ENCODE data around the gene SIAH1.
"Not testable (repeated sequence)": the region's sequence is repeated elsewhere in the genome, so short reads cannot be mapped to it uniquely, and the experiment has no call there.

SIAH1 gene

GRCh38 chr16:48409839-48410632 is 24.8 kb upstream of the SIAH1 start:
- no peak overlapping the region for H3K27ac ChIP-seq
- H3K9ac ChIP-seq = no peak overlapping the region

GRCh38 chr16:48408688-48409087 is 23.5 kb upstream of the SIAH1 start:
- H3K4me3 ChIP-seq (IDR thresholded peaks at IDR 0.05; ENCODE audit: insufficient read depth, low read depth, low read length) = no peak overlapping the region
- TF ChIP-seq CTCF (conservative IDR thresholded peaks at IDR 0.05; ENCODE audit: low read depth, low read length) = no peak
- H3K9ac ChIP-seq = no peak overlapping the region
- H3K27ac ChIP-seq = no peak overlapping the region
- H2AFZ ChIP-seq (ENCODE audit: low read depth) = no peak overlapping the region
- H3K27me3 ChIP-seq (ENCODE audit: insufficient read depth, low read depth) = no peaks in the 10 kb centered on the region
- H3K79me2 ChIP-seq (ENCODE audit: insufficient read depth, low read depth) = no peaks in the 10 kb centered on the region
- no peaks in the 10 kb centered on the region for H3K36me3 ChIP-seq (ENCODE audit: insufficient read depth)
- no peak overlapping the region for H3K4me2 ChIP-seq
- no peaks in the 10 kb centered on the region for H3K4me1 ChIP-seq (ENCODE audit: low read depth, poor library complexity, severe bottlenecking)
- H4K20me1 ChIP-seq (ENCODE audit: insufficient read depth) = no peaks in the 10 kb centered on the region

More at GRCh38 chr16:48409839-48410632, 24.8 kb upstream of the SIAH1 start:
- H3K4me2 ChIP-seq = no peak overlapping the region
- H4K20me1 ChIP-seq (ENCODE audit: insufficient read depth) = no peaks in the 10 kb centered on the region
- H3K4me1 ChIP-seq (ENCODE audit: low read depth, poor library complexity, severe bottlenecking) = no peaks in the 10 kb centered on the region
- no peak overlapping the region for H2AFZ ChIP-seq (ENCODE audit: low read depth)
- no peak for TF ChIP-seq CTCF (conservative IDR thresholded peaks at IDR 0.05; ENCODE audit: low read depth, low read length)
- no peak overlapping the region for H3K4me3 ChIP-seq (IDR thresholded peaks at IDR 0.05; ENCODE audit: insufficient read depth, low read depth, low read length)
- no peaks in the 10 kb centered on the region for H3K79me2 ChIP-seq (ENCODE audit: insufficient read depth, low read depth)
- H3K27me3 ChIP-seq (ENCODE audit: insufficient read depth, low read depth) = no peaks in the 10 kb centered on the region
- no peaks in the 10 kb centered on the region for H3K36me3 ChIP-seq (ENCODE audit: insufficient read depth)

GRCh38 chr16:48405907-48406306 is 20.7 kb upstream of the SIAH1 start:
- no peak for TF ChIP-seq CTCF (conservative IDR thresholded peaks at IDR 0.05; ENCODE audit: low read depth, low read length)
- H3K36me3 ChIP-seq (ENCODE audit: insufficient read depth) = no peaks in the 10 kb centered on the region
- H3K79me2 ChIP-seq (ENCODE audit: insufficient read depth, low read depth) = no peaks in the 10 kb centered on the region
- H2AFZ ChIP-seq (ENCODE audit: low read depth) = no peak overlapping the region
- no peak overlapping the region for H3K9ac ChIP-seq
- no peak overlapping the region for H3K4me2 ChIP-seq
- no peaks in the 10 kb centered on the region for H3K4me1 ChIP-seq (ENCODE audit: low read depth, poor library complexity, severe bottlenecking)
- no peaks in the 10 kb centered on the region for H3K27me3 ChIP-seq (ENCODE audit: insufficient read depth, low read depth)
- H3K27ac ChIP-seq = no peak overlapping the region
- no peak overlapping the region for H3K4me3 ChIP-seq (IDR thresholded peaks at IDR 0.05; ENCODE audit: insufficient read depth, low read depth, low read length)
- no peaks in the 10 kb centered on the region for H4K20me1 ChIP-seq (ENCODE audit: insufficient read depth)

GRCh38 chr16:48405153-48405552 is 19.9 kb upstream of the SIAH1 start:
- Histone ChIP-seq H2AFZ (ENCODE audit: low read depth) (no peak overlapping the region), H3K27ac (no peak overlapping the region), H4K20me1 (ENCODE audit: insufficient read depth) (no peaks in the 10 kb centered on the region), H3K4me2 (no peak overlapping the region), H3K36me3 (ENCODE audit: insufficient read depth) (no peaks in the 10 kb centered on the region), H3K9ac (no peak overlapping the region), H3K27me3 (ENCODE audit: insufficient read depth, low read depth) (no peaks in the 10 kb centered on the region), H3K79me2 (ENCODE audit: insufficient read depth, low read depth) (no peaks in the 10 kb centered on the region), H3K4me3 (IDR thresholded peaks at IDR 0.05; ENCODE audit: insufficient read depth, low read depth, low read length) (no peak overlapping the region), H3K4me1 (ENCODE audit: low read depth, poor library complexity, severe bottlenecking) (no peaks in the 10 kb centered on the region)
- TF ChIP-seq CTCF (conservative IDR thresholded peaks at IDR 0.05; ENCODE audit: low read depth, low read length) = no peak

GRCh38 chr16:48402547-48402946 is 17.3 kb upstream of the SIAH1 start:
- not testable (repeated sequence) for H3K27me3 ChIP-seq (ENCODE audit: insufficient read depth, low read depth); H3K36me3 ChIP-seq (ENCODE audit: insufficient read depth); H3K79me2 ChIP-seq (ENCODE audit: insufficient read depth, low read depth); H3K4me3 ChIP-seq (IDR thresholded peaks at IDR 0.05; ENCODE audit: insufficient read depth, low read depth, low read length); H4K20me1 ChIP-seq (ENCODE audit: insufficient read depth); H3K9ac ChIP-seq; H3K4me1 ChIP-seq (ENCODE audit: low read depth, poor library complexity, severe bottlenecking); H3K4me2 ChIP-seq; H3K27ac ChIP-seq; H2AFZ ChIP-seq (ENCODE audit: low read depth)
